Measurements from ENCODE around the gene FERMT2. TPM values are rescaled to one million over a fixed set of nuclear protein-coding genes. Genes with fewer than 3 reads are reported as not detected.

Gene FERMT2
- total and polyA plus RNA-seq, 8 donors, result 25.9 to 213 (median 63.3) TPM

DNA sequence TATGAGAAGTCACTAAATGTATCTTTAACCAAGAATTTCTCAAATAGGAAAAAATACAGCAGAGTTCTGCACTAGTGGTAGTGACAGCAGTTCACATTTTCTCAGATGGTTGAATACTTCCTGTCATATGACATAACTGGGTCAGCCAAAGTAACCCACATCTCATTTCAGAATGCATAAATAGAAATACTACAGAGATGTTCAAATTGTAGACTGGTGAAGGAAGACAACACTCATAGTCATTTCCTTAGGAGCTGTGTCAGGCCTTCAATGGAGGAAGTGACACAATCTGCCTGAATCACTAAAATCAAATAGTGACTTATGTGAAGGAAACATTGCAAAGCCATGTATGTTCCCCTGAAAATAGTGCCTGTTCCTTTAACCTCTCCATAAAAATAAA is 32.4 kb downstream of the FERMT2 start:
- Histone ChIP-seq H3K27ac (peak overlapping the region in 4 of 5 donors; percentile 56 to 71 (median 63)), H3K36me3 (peaks cover 0 to 6% (median 1%) of the 10 kb centered on the region in 4 donors), H3K9me3 (no peaks in the 10 kb centered on the region), H3K4me3 (no peak overlapping the region), H3K27me3 (no peaks in the 10 kb centered on the region), H3K4me1 (peaks cover 23 to 66% (median 50%) of the 10 kb centered on the region in 4 donors)
- TF ChIP-seq POLR2AphosphoS5 (IDR thresholded peaks at IDR 0.05) (peak in 1 of 3 donors; percentile 44), POLR2A (IDR thresholded peaks at IDR 0.05) (no peak)
- intact Hi-C loops (cut with DNase I; ENCODE audit: low total_unique reads), result no loop called here
- DNase-seq, result peak in 1 of 2 donors; percentile 58

DNA sequence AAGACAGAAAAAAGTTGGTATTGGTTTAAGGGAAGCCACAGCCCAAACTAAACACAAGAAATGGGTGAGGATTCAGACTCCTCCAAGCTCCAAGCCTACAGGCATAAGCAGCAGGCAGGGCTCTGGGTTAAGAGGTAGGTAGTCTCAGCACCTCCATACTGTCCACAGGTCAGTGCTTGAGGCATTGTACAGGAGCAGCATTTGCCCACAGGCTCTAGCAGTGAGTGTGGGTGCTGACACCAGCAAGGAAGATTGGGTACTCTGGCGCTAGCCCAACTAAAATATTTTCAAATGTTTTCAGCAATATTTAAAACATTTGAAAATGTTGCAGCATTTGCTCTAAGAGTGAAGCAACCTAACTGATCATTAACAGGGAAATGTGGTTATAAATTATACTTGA is 33.1 kb downstream of the FERMT2 start:
- H3K4me1 ChIP-seq, result peaks cover 23 to 66% (median 50%) of the 10 kb centered on the region in 4 donors
- no peaks in the 10 kb centered on the region for H3K9me3 ChIP-seq
- H3K27ac ChIP-seq, result peak overlapping the region in 3 of 5 donors; percentile 46 to 68 (median 56)
- H3K4me3 ChIP-seq, result no peak overlapping the region
- 72 to 93% (median 84%) methylated on average over 1 of the region's 1 CpG for whole genome bisulfite sequencing, 5 donors
- DNase-seq, result no peak
- TF ChIP-seq, protein P1, sequence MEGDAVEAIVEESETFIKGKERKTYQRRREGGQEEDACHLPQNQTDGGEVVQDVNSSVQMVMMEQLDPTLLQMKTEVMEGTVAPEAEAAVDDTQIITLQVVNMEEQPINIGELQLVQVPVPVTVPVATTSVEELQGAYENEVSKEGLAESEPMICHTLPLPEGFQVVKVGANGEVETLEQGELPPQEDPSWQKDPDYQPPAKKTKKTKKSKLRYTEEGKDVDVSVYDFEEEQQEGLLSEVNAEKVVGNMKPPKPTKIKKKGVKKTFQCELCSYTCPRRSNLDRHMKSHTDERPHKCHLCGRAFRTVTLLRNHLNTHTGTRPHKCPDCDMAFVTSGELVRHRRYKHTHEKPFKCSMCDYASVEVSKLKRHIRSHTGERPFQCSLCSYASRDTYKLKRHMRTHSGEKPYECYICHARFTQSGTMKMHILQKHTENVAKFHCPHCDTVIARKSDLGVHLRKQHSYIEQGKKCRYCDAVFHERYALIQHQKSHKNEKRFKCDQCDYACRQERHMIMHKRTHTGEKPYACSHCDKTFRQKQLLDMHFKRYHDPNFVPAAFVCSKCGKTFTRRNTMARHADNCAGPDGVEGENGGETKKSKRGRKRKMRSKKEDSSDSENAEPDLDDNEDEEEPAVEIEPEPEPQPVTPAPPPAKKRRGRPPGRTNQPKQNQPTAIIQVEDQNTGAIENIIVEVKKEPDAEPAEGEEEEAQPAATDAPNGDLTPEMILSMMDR (IDR thresholded peaks at IDR 0.05), result no peak
- TF ChIP-seq POLR2AphosphoS5 (IDR thresholded peaks at IDR 0.05), result no peak
- TF ChIP-seq POLR2A (IDR thresholded peaks at IDR 0.05), result no peak
- TF ChIP-seq EP300 (IDR thresholded peaks at IDR 0.05), result no peak
- peaks cover 0 to 6% (median 1%) of the 10 kb centered on the region in 4 donors for H3K36me3 ChIP-seq
- no peaks in the 10 kb centered on the region for H3K27me3 ChIP-seq
- intact Hi-C loops (cut with DNase I; ENCODE audit: low total_unique reads), result no loop called here

DNA sequence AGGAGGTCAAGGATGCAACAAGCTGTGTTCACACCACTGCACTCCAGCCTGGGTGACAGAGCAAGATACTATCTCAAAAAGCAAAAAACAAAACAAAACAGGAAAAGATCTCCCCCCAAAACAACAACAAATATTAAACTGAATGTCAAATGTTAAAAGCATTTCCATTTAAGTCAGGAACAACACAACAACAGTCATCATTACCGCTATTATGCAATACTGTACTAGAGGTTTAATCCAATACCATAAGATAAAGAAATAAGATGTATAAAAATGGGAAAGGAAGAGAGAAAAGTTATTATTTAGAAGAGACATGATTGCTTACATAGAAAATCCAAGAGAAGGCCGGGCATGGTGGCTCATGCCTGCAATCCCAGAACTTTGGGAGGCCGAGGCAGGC is 36.6 kb downstream of the FERMT2 start:
- Histone ChIP-seq H3K4me3 (no peak overlapping the region), H3K4me1 (peaks cover 9 to 62% (median 33%) of the 10 kb centered on the region in 4 donors), H3K9me3 (no peaks in the 10 kb centered on the region), H3K27ac (no peak overlapping the region), H3K36me3 (peaks cover 0 to 9% (median 2%) of the 10 kb centered on the region in 4 donors), H3K27me3 (no peaks in the 10 kb centered on the region)
- TF ChIP-seq EP300 (IDR thresholded peaks at IDR 0.05) (no peak), POLR2AphosphoS5 (IDR thresholded peaks at IDR 0.05) (no peak), POLR2A (IDR thresholded peaks at IDR 0.05) (no peak)
- TF ChIP-seq, protein P1 (IDR thresholded peaks at IDR 0.05), result no peak
- intact Hi-C loops (cut with DNase I; ENCODE audit: low total_unique reads), result no loop called here
- no peak for DNase-seq
- 95 to 98% (median 96%) methylated on average over 3 of the region's 3 CpGs for WGBS, 5 donors

DNA sequence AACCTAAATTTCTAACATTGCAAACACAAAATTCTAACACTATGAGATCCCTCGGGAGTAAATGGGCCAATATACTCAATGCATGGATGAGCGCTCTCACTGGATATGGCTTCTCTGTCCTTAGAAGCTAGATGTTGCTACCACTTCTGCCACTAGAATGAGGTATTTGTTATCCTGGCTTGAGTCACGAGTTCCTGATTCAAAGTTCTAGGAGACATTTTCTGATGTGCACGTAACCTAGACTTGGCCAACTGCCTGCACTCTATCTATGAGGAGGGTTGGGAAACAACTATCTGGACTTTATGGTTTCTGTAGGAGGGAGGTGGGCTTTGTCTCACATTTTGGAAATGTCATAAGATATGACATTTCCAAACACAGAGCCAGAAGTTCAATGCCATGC is 37.6 kb downstream of the FERMT2 start:
- no peaks in the 10 kb centered on the region for H3K27me3 ChIP-seq
- peaks cover 6 to 52% (median 23%) of the 10 kb centered on the region in 4 donors for H3K4me1 ChIP-seq
- peaks cover 0 to 14% (median 4%) of the 10 kb centered on the region in 4 donors for H3K36me3 ChIP-seq
- H3K4me3 ChIP-seq, result no peak overlapping the region
- DNase-seq, result no peak
- no peak overlapping the region for H3K27ac ChIP-seq
- intact Hi-C loops (cut with DNase I; ENCODE audit: low total_unique reads), result no loop called here
- 64 to 72% (median 67%) methylated on average over 4 of the region's 4 CpGs for WGBS, 5 donors
- no peaks in the 10 kb centered on the region for H3K9me3 ChIP-seq
- no peak for TF ChIP-seq POLR2AphosphoS5 (IDR thresholded peaks at IDR 0.05)
- no peak for TF ChIP-seq EP300 (IDR thresholded peaks at IDR 0.05)
- TF ChIP-seq, protein P1 (IDR thresholded peaks at IDR 0.05), result no peak
- no peak for TF ChIP-seq POLR2A (IDR thresholded peaks at IDR 0.05)

DNA sequence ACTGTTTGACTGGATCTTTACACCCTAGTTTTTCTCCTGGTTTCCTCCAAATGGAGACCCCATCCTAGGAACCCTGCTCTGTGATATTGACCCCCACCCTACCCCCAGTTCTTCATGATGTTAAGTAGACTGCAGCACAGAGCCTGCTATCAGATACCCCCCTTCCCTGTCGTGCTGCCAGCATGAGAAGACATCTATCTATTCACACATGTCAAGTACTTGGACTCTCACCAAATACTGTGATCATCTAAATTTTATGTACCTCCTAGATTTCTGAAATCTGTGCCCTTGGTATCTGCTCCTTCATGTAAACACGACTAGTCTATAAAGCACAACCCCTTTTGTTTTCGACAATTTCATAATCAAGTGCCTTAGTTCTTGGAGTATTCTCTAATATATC is 38.9 kb downstream of the FERMT2 start:
- H3K27ac ChIP-seq, result no peak overlapping the region
- H3K27me3 ChIP-seq, result no peaks in the 10 kb centered on the region
- WGBS, 5 donors, result 73 to 86% (median 81%) methylated on average over 3 of the region's 3 CpGs
- DNase-seq, result no peak
- intact Hi-C loops (cut with DNase I; ENCODE audit: low total_unique reads), result no loop called here
- H3K9me3 ChIP-seq, result no peaks in the 10 kb centered on the region
- H3K4me3 ChIP-seq, result no peak overlapping the region
- TF ChIP-seq, protein P1 (IDR thresholded peaks at IDR 0.05), result no peak
- TF ChIP-seq POLR2A (IDR thresholded peaks at IDR 0.05) (no peak), POLR2AphosphoS5 (IDR thresholded peaks at IDR 0.05) (no peak), EP300 (IDR thresholded peaks at IDR 0.05) (no peak)
- H3K4me1 ChIP-seq, result peaks cover 0 to 47% (median 18%) of the 10 kb centered on the region in 4 donors
- peaks cover 0 to 14% (median 2%) of the 10 kb centered on the region in 4 donors for H3K36me3 ChIP-seq
